ENCODE results near the gene IPO13. TPM values are rescaled to one million over a fixed set of nuclear protein-coding genes. Genes with fewer than 3 reads are reported as not detected.

Gene IPO13
- total RNA-seq, 2 donors from 2014 or later, result 22.2 to 34.3 TPM

- TF ChIP-seq, protein P1, sequence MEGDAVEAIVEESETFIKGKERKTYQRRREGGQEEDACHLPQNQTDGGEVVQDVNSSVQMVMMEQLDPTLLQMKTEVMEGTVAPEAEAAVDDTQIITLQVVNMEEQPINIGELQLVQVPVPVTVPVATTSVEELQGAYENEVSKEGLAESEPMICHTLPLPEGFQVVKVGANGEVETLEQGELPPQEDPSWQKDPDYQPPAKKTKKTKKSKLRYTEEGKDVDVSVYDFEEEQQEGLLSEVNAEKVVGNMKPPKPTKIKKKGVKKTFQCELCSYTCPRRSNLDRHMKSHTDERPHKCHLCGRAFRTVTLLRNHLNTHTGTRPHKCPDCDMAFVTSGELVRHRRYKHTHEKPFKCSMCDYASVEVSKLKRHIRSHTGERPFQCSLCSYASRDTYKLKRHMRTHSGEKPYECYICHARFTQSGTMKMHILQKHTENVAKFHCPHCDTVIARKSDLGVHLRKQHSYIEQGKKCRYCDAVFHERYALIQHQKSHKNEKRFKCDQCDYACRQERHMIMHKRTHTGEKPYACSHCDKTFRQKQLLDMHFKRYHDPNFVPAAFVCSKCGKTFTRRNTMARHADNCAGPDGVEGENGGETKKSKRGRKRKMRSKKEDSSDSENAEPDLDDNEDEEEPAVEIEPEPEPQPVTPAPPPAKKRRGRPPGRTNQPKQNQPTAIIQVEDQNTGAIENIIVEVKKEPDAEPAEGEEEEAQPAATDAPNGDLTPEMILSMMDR (IDR thresholded peaks at IDR 0.05), result no peak
- peak overlapping the region; percentile 89 for H3K4me3 ChIP-seq
- no peak overlapping the region for H3K27ac ChIP-seq
- H3K4me1 ChIP-seq (ENCODE audit: control insufficient read depth in 1 of 2, low read depth in 2 of 2), result peaks cover 21 to 39% of the 10 kb centered on the region in 2 donors
- H3K27me3 ChIP-seq (replicated peaks; ENCODE audit: insufficient read depth), result no peaks in the 10 kb centered on the region
- no peak for DNase-seq (ENCODE audit: low spot score)
- no peak for ATAC-seq (ENCODE audit: insufficient number of reproducible peaks, low FRiP score, low read depth)
- peaks cover 7% of the 10 kb centered on the region for H3K36me3 ChIP-seq
- no peaks in the 10 kb centered on the region for H3K9me3 ChIP-seq
Observed at GRCh38 chr1:43947874-43948437, 1.2 kb downstream of the IPO13 start.

GRCh38 chr1:43949678-43950077 lies 2.9 kb downstream of the IPO13 start:
- DNase-seq (ENCODE audit: low spot score), result no peak
- no peak overlapping the region for H3K27ac ChIP-seq
- H3K27me3 ChIP-seq (replicated peaks; ENCODE audit: insufficient read depth), result no peaks in the 10 kb centered on the region
- no peaks in the 10 kb centered on the region for H3K9me3 ChIP-seq
- no peak for ATAC-seq (ENCODE audit: insufficient number of reproducible peaks, low FRiP score, low read depth)
- TF ChIP-seq, protein P1 (IDR thresholded peaks at IDR 0.05), result no peak
- H3K36me3 ChIP-seq, result peaks cover 7% of the 10 kb centered on the region
- no peak overlapping the region for H3K4me3 ChIP-seq
- peaks cover 21 to 35% of the 10 kb centered on the region in 2 donors for H3K4me1 ChIP-seq (ENCODE audit: control insufficient read depth in 1 of 2, low read depth in 2 of 2)

- no peak overlapping the region for H3K4me3 ChIP-seq
- no peak overlapping the region for H3K27ac ChIP-seq
- TF ChIP-seq, protein P1 (IDR thresholded peaks at IDR 0.05), result no peak
- H3K4me1 ChIP-seq (ENCODE audit: control insufficient read depth in 1 of 2, low read depth in 2 of 2), result peaks cover 16 to 19% of the 10 kb centered on the region in 2 donors
- DNase-seq (ENCODE audit: low spot score) (no peak), ATAC-seq (ENCODE audit: insufficient number of reproducible peaks, low FRiP score, low read depth) (no peak)
- no peaks in the 10 kb centered on the region for H3K27me3 ChIP-seq (replicated peaks; ENCODE audit: insufficient read depth)
- peaks cover 7% of the 10 kb centered on the region for H3K36me3 ChIP-seq
- no peaks in the 10 kb centered on the region for H3K9me3 ChIP-seq
Observed at GRCh38 chr1:43951021-43951985, 4.6 kb downstream of the IPO13 start.

GRCh38 chr1:43952731-43953346 lies 6.1 kb downstream of the IPO13 start:
- H3K4me1 ChIP-seq (ENCODE audit: control insufficient read depth in 1 of 2, low read depth in 2 of 2), result peaks cover 8 to 13% of the 10 kb centered on the region in 2 donors
- H3K9me3 ChIP-seq, result no peaks in the 10 kb centered on the region
- TF ChIP-seq, protein P1 (IDR thresholded peaks at IDR 0.05), result no peak
- H3K27me3 ChIP-seq (replicated peaks; ENCODE audit: insufficient read depth), result no peaks in the 10 kb centered on the region
- no peak for ATAC-seq (ENCODE audit: insufficient number of reproducible peaks, low FRiP score, low read depth)
- H3K27ac ChIP-seq, result no peak overlapping the region
- peaks cover 11% of the 10 kb centered on the region for H3K36me3 ChIP-seq
- H3K4me3 ChIP-seq, result no peak overlapping the region
- no peak for DNase-seq (ENCODE audit: low spot score)

DNA sequence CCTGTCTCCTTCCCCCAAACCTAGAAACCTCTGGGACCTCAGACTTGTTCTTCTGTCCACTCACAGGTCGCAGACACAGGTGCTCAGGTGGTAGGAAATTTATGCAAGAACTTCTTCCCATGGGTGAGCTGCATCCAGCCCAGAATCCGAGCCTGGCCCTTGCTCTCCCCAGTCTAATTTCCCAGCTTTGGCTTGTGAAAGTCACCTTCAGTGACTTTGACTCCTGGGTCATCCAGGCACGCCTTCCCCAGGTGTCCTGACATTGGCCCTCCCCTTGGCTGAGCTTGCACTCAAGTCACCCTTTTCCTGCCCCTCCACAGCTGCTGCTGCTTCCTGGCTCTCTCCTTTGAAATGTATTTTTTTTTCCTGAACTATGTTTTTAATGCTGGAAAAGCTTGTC lies 6.6 kb downstream of the IPO13 start:
- H3K4me3 ChIP-seq, result no peak overlapping the region
- TF ChIP-seq, protein P1 (IDR thresholded peaks at IDR 0.05), result no peak
- H3K36me3 ChIP-seq, result peaks cover 16% of the 10 kb centered on the region
- DNase-seq (ENCODE audit: low spot score) (no peak), ATAC-seq (ENCODE audit: insufficient number of reproducible peaks, low FRiP score, low read depth) (no peak)
- peaks cover 3 to 7% of the 10 kb centered on the region in 2 donors for H3K4me1 ChIP-seq (ENCODE audit: control insufficient read depth in 1 of 2, low read depth in 2 of 2)
- no peaks in the 10 kb centered on the region for H3K9me3 ChIP-seq
- H3K27ac ChIP-seq, result no peak overlapping the region
- no peaks in the 10 kb centered on the region for H3K27me3 ChIP-seq (replicated peaks; ENCODE audit: insufficient read depth)
